ENCODE results near the gene FAAH2.
"Not testable (repeated sequence)": the region's sequence is repeated elsewhere in the genome, so short reads cannot be mapped to it uniquely, and the experiment has no call there.

FAAH2 gene

DNA sequence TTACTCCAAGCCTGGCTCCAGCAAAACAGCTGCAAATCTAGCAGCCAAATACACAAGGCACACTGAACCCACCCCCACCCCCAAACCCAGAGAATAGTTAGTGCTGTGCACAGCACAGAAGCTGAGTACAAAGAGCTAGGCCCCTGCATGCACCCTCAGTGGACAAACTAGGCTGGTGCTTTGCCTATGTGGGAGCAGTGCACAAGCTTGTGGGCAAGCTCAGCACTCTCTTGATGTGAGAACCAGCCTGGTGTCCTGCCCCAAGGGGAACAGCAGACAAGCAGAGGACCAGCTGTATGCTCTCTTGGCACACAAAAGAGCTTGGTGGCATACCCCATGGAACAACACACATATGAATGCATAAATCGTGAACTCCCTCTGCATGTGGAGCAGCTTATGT is 81.7 kb downstream of the FAAH2 start:
- no peak overlapping the region for H3K4me3 ChIP-seq (ENCODE audit: low read depth, low read length)
- in situ Hi-C loops (cut with HindIII; ENCODE audit: low sequenced_read_pairs), result no loop called here
- no peak for DNase-seq (ENCODE audit: low read depth, low spot score)
- TF ChIP-seq, protein P1, sequence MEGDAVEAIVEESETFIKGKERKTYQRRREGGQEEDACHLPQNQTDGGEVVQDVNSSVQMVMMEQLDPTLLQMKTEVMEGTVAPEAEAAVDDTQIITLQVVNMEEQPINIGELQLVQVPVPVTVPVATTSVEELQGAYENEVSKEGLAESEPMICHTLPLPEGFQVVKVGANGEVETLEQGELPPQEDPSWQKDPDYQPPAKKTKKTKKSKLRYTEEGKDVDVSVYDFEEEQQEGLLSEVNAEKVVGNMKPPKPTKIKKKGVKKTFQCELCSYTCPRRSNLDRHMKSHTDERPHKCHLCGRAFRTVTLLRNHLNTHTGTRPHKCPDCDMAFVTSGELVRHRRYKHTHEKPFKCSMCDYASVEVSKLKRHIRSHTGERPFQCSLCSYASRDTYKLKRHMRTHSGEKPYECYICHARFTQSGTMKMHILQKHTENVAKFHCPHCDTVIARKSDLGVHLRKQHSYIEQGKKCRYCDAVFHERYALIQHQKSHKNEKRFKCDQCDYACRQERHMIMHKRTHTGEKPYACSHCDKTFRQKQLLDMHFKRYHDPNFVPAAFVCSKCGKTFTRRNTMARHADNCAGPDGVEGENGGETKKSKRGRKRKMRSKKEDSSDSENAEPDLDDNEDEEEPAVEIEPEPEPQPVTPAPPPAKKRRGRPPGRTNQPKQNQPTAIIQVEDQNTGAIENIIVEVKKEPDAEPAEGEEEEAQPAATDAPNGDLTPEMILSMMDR (IDR thresholded peaks at IDR 0.05; ENCODE audit: low read depth, low read length), result no peak

DNA sequence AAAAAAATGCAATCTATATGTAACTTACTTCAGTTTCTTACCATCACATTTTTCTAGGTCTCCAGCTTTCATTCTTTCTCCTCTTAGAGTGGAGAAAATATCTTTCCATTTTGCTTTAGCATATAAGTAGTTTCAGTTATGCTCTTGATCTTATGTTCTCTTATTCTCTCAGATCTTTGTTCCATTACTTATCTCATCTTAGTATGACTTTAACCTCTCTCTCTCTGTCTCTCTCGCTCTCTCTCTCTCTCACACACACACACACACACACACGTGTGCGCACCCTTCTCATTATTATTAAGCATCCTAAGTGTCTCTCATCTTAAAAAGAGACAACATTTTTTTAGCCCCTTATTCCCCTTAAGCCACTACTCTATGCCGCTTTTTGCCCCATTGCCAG is 92.8 kb downstream of the FAAH2 start:
- no peak for DNase-seq (ENCODE audit: low read depth, low spot score)
- TF ChIP-seq, protein P1 (IDR thresholded peaks at IDR 0.05; ENCODE audit: low read depth, low read length), result no peak
- in situ Hi-C loops (cut with HindIII; ENCODE audit: low sequenced_read_pairs), result no loop called here
- no peak overlapping the region for H3K4me3 ChIP-seq (ENCODE audit: low read depth, low read length)

DNA sequence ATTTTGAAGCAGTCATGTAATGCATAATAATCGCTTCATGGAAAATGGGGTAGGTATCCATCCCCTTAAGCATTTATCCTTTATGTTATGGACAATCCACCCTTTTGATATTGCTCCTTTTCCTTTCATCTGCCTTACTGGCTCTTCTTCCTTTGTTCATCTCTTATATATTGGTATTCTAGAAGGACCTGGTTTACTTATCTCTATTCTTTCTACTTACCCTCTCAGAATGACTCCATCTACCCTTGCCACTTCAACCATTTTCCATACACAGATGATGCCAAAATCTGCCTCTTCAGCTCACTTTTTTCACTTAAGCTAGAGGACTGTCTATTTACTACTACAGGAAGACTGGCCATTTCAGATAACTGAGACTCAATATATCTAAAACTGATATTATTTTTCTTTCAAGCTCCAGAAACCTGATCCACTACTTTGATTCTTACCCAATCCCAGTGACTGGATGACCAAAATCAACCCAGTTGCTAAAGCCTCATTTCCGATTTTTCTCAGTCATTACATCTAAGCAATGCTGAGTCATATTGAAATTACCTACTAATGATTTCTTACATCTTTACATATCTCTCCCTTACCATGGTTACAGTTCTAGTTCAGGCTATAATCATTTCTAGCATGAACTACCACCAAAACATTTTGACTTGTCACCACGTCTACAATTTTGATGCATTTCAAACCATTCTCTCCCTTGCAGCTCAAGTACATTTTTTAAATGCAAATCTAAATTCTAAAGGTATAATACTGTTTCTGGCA is 93.7 kb downstream of the FAAH2 start:
- DNase-seq (ENCODE audit: low read depth, low spot score), result no peak
- TF ChIP-seq, protein P1 (IDR thresholded peaks at IDR 0.05; ENCODE audit: low read depth, low read length), result no peak
- in situ Hi-C loops (cut with HindIII; ENCODE audit: low sequenced_read_pairs), result no loop called here
- H3K4me3 ChIP-seq (ENCODE audit: low read depth, low read length), result no peak overlapping the region

DNA sequence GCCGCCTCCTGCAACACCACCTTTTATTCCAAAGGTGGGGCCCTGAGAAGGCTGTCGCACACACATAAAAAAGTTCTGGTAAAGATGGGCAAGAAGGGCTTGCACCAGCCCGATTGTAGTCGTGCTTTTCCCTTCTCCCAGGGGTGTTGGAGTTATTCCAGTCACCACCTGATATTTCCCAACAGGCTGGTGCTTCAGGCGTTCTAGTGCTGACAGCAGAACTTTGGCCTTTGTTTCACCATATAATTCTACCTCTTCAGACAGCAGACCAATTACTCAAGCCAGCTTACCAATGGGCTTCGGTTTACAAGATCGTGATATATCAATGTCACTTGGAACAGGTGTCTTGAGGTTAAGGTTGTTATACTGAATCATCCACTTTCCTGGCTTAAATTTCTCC is 107.7 kb downstream of the FAAH2 start:
- in situ Hi-C loops (cut with HindIII; ENCODE audit: low sequenced_read_pairs); DNase-seq (ENCODE audit: low read depth, low spot score); H3K4me3 ChIP-seq (ENCODE audit: low read depth, low read length): not testable (repeated sequence)

DNA sequence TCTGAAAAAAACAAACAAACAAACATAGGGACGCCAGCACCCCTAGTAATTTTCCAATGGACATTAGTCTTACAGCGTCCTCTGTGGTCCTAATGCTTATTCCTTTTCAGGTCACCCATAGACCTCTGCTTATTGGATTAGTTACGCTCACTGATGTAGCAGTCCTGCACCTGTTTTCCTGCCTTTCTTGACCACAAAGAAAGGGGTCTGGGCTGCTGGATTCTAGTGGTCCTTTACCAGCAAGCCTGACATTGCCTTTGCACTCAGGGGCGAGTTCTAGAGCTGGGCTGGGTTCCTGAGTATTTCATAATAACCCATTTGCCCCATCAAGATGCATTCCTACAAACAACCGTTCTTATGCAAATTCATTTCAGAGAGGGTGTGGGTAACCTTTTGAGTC is 116.7 kb downstream of the FAAH2 start:
- H3K4me3 ChIP-seq (ENCODE audit: low read depth, low read length); DNase-seq (ENCODE audit: low read depth, low spot score); in situ Hi-C loops (cut with HindIII; ENCODE audit: low sequenced_read_pairs): not testable (repeated sequence)

DNA sequence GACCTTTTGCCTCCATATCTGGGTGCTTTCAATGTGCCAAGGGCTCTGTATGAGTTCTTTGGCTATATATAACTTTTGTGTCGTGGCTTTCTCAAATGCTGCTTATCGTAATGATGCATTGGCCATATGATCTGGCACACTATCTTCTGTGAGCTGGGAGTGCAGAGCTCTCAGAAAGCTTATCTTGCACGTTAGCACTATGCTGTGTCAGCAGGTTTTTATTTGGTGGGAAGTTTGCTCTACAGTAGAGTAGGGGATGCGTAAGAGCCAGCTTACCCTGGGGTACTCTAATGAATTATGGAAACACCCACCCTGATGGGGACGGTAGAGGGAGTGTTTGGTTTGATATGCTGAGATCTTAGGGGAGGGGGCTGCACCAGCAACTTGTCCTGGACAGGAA is 119.6 kb downstream of the FAAH2 start:
- H3K4me3 ChIP-seq (ENCODE audit: low read depth, low read length), result no peak overlapping the region
- in situ Hi-C loops (cut with HindIII; ENCODE audit: low sequenced_read_pairs), result no loop called here
- no peak for DNase-seq (ENCODE audit: low read depth, low spot score)
- TF ChIP-seq, protein P1 (IDR thresholded peaks at IDR 0.05; ENCODE audit: low read depth, low read length), result no peak

DNA sequence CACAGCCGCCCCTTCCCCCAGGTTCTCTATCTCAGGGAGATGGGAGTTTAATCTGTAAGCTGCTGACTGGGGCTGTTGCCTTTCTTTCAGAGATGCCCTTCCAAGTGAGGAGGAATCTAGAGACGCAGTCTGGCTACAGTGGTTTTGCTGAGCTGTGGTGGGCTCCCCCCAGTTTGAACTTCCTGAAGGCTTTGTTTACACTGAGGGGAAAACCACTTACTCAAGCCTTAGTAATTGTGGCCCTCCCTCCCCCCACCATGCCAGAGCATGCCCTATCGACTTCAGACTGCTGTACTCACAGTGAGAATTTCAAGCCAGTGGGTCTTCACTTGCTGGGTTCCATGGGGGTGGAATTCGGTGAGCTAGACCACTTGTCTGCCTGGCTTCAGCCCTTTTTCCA is 131.3 kb downstream of the FAAH2 start:
- TF ChIP-seq, protein P1 (IDR thresholded peaks at IDR 0.05; ENCODE audit: low read depth, low read length), result no peak
- no peak for DNase-seq (ENCODE audit: low read depth, low spot score)
- in situ Hi-C loops (cut with HindIII; ENCODE audit: low sequenced_read_pairs), result no loop called here
- H3K4me3 ChIP-seq (ENCODE audit: low read depth, low read length), result no peak overlapping the region

DNA sequence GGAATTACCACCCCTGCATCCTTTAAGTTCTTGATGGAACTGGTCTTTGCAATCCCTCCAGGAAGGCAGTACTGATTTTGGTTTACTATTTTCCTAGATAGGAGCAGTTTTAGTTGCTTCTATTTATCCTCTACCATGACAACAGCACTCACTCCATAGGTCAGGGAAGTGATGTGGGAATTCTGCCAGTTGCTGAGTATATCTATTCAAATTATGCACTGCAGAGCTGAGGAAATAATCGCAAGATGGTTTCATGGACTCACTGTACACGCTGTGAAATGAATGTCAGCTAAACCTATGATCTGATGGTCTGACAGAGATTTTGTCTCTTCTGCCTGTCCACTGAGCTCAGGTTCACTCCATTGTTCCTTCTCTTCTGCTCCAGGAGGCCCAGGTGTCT is 135.8 kb downstream of the FAAH2 start:
- in situ Hi-C loops (cut with HindIII; ENCODE audit: low sequenced_read_pairs), result no loop called here
- TF ChIP-seq, protein P1 (IDR thresholded peaks at IDR 0.05; ENCODE audit: low read depth, low read length), result no peak
- H3K4me3 ChIP-seq (ENCODE audit: low read depth, low read length), result no peak overlapping the region
- DNase-seq (ENCODE audit: low read depth, low spot score), result no peak

Measured in astrocyte of the spinal cord (primary cell).